MCF 10A (cell line): ENCODE data around the gene PPBP. TPM values are rescaled to one million over a fixed set of nuclear protein-coding genes. Genes with fewer than 3 reads are reported as not detected.
A peak's percentile ranks its signal among the peaks of the same experiment; 100 is the strongest.

Source experiments
- BruUV-seq: library from RNA; stranded (reverse); fragments of 400-500 nt; replicated peaks from 2 replicates; lab custom pipeline; 2021; lab: Mats Ljungman, UMichigan
- CTCF ChIA-PET: fragments of 300-600 bp; sonication (Branson Sonifier 250); formaldehyde crosslinking; extraction: SDS; loops from one replicate; lab custom pipeline; 2021; ENCODE audit warnings: antibody characterized with exemption, inconsistent platforms; lab: Yijun Ruan, JAX
- POLR2A ChIA-PET: fragments of 300-600, 350-650 bp; sonication (Branson Sonifier 250); formaldehyde crosslinking; extraction: SDS; loops from one replicate; lab custom pipeline; 2020; ENCODE audit warnings: antibody characterized with exemption, inconsistent platforms; lab: Yijun Ruan, JAX
- DNase-seq: peaks from one replicate; pipeline ENCODE4 v3.0.0-alpha.2; 2018; ENCODE audit not compliant: unreplicated experiment
- H3K27ac Mint-ChIP-seq: one replicate; pipeline ENCODE4 v1.8.0; 2022; ENCODE audit warnings: mild to moderate bottlenecking, low read depth, mixed read lengths; ENCODE audit not compliant: unreplicated experiment
- H3K27me3 Mint-ChIP-seq: one replicate; pipeline ENCODE4 v1.8.0; 2022; ENCODE audit warnings: mixed read lengths; ENCODE audit not compliant: insufficient read depth, unreplicated experiment
- H3K36me3 Mint-ChIP-seq: one replicate; pipeline ENCODE4 v1.8.0; 2022; ENCODE audit warnings: mild to moderate bottlenecking, moderate library complexity, mixed read lengths; ENCODE audit not compliant: insufficient read depth, unreplicated experiment
- H3K4me1 Mint-ChIP-seq: one replicate; pipeline ENCODE4 v1.8.0; 2022; ENCODE audit warnings: mixed read lengths; ENCODE audit not compliant: insufficient read depth, unreplicated experiment
- H3K4me3 Mint-ChIP-seq: one replicate; pipeline ENCODE4 v1.8.0; 2022; ENCODE audit warnings: mild to moderate bottlenecking, moderate library complexity, mixed read lengths; ENCODE audit not compliant: unreplicated experiment
- H3K9me3 Mint-ChIP-seq: one replicate; pipeline ENCODE4 v1.8.0; 2022; ENCODE audit warnings: mixed read lengths; ENCODE audit not compliant: unreplicated experiment
- CTCF ChIP-seq: fragments of 200-600 bp; IDR thresholded peaks from one replicate; pipeline ENCODE4 v1.8.0; 2022; ENCODE audit warnings: antibody characterized with exemption, mild to moderate bottlenecking; ENCODE audit not compliant: unreplicated experiment
- intact Hi-C: fragments of 100-400 bp; cut with micrococcal nuclease; formaldehyde crosslinking; loops from 2 replicates; pipeline ENCODE4 v1.14.1; 2022
- total RNA-seq: library from RNA; stranded (reverse); gene quantifications from 2 replicates; pipeline ENCODE4 v1.2.3, GENCODE V29; 2022

Gene PPBP
- total RNA-seq, 1 experiment from 2014 or later: not detected

- DNase-seq: no peak
- Mint-ChIP-seq H3K27ac (no peak overlapping the region), H3K4me3 (no peak overlapping the region), H3K36me3 (no peaks in the 10 kb centered on the region), H3K4me1 (no peaks in the 10 kb centered on the region), H3K27me3 (no peaks in the 10 kb centered on the region), H3K9me3 (peaks cover 15% of the 10 kb centered on the region)
- ChIA-PET CTCF (interaction anchor here (0.9 kb wide), 1 partner anchor 43 kb away, joined by 3 read pairs; no protein-coding TSS in a partner anchor), POLR2A (no interaction called here)
- BruUV-seq: no TSS peak
- intact Hi-C loops: no loop called here
- TF ChIP-seq CTCF: no peak
Observed at GRCh38 chr4:73970945-73971344, 17.0 kb downstream of the PPBP start.

- no peak overlapping the region for H3K4me3 Mint-ChIP-seq
- no peak overlapping the region for H3K27ac Mint-ChIP-seq
- no peaks in the 10 kb centered on the region for H3K27me3 Mint-ChIP-seq
- ChIA-PET POLR2A (interaction anchor here (0.7 to 1.1 kb wide), 2 partner anchors 23 to 31 kb away, joined by 3 to 4 read pairs; no protein-coding TSS in a partner anchor), CTCF (interaction anchor here (0.9 kb wide), 1 partner anchor 44 kb away, joined by 3 read pairs; no protein-coding TSS in a partner anchor)
- intact Hi-C loops: no loop called here
- H3K9me3 Mint-ChIP-seq: peaks cover 15% of the 10 kb centered on the region
- H3K4me1 Mint-ChIP-seq: no peaks in the 10 kb centered on the region
- no peak for TF ChIP-seq CTCF
- BruUV-seq: no TSS peak
- H3K36me3 Mint-ChIP-seq: no peaks in the 10 kb centered on the region
- DNase-seq: no peak
Observed at GRCh38 chr4:73970011-73970410, 18.0 kb downstream of the PPBP start.

GRCh38 chr4:73967866-73968265, 20.1 kb downstream of the PPBP start:
- intact Hi-C loops: no loop called here
- Mint-ChIP-seq H3K36me3 (no peaks in the 10 kb centered on the region), H3K4me1 (no peaks in the 10 kb centered on the region), H3K27me3 (no peaks in the 10 kb centered on the region), H3K9me3 (peaks cover 15% of the 10 kb centered on the region), H3K27ac (no peak overlapping the region), H3K4me3 (no peak overlapping the region)
- no peak for DNase-seq
- no TSS peak for BruUV-seq
- CTCF ChIA-PET: interaction anchor here (1.0 to 1.1 kb wide), 2 partner anchors 11 to 70 kb away, joined by 3 read pairs; no protein-coding TSS in a partner anchor
- POLR2A ChIA-PET: interaction anchor here (1.0 kb wide), 1 partner anchor 12 kb away, joined by 4 read pairs; no protein-coding TSS in a partner anchor
- no peak for TF ChIP-seq CTCF

GRCh38 chr4:73964862-73965611, 23.0 kb downstream of the PPBP start:
- H3K4me3 Mint-ChIP-seq: no peak overlapping the region
- intact Hi-C loops: no loop called here
- no peaks in the 10 kb centered on the region for H3K27me3 Mint-ChIP-seq
- DNase-seq: peak; percentile 3
- H3K27ac Mint-ChIP-seq: no peak overlapping the region
- ChIA-PET CTCF (interaction anchor here (0.7 kb wide), 1 partner anchor 54 kb away, joined by 3 read pairs; no protein-coding TSS in a partner anchor), POLR2A (interaction anchor here (0.7 kb wide), 1 partner anchor 110 kb away, joined by 3 read pairs; no protein-coding TSS in a partner anchor)
- no TSS peak for BruUV-seq
- H3K36me3 Mint-ChIP-seq: no peaks in the 10 kb centered on the region
- no peak for TF ChIP-seq CTCF
- peaks cover 7% of the 10 kb centered on the region for H3K9me3 Mint-ChIP-seq
- no peaks in the 10 kb centered on the region for H3K4me1 Mint-ChIP-seq
